Measurements from ENCODE around the gene CUEDC1. TPM values are rescaled to one million over a fixed set of nuclear protein-coding genes. Genes with fewer than 3 reads are reported as not detected.

Gene CUEDC1
- total and polyA plus RNA-seq, 11 donors, result 29.6 to 68.5 (median 42.2) TPM

DNA sequence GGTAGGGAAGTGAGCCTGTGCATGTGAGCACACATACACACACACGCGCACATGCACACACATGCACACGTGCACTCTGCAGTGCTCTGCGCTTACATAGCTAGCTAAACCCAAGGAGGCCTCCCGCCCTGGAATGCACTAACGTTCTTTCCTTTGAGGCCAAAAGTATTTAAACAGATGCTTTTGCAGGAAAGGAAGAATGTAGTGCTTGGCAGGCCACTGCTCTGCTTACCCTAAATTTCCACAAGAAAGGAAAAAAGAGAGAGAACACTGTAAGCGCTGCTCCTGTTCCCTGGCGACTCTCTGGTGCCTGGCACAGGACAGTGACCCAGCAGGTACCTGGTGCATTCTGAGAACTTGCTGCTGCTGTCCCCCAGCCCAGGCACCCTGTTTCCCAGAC, 74.1 kb downstream of the CUEDC1 start:
- Histone ChIP-seq H3K9me3 (peaks cover 0 to 4% (median 0%) of the 10 kb centered on the region in 12 donors), H3K4me1 (peaks cover 9 to 57% (median 37%) of the 10 kb centered on the region in 12 donors), H3K4me3 (no peak overlapping the region), H3K27me3 (no peaks in the 10 kb centered on the region), H3K27ac (peak overlapping the region in 11 of 12 donors; percentile 14 to 89 (median 52)), H3K36me3 (peaks cover 0 to 65% (median 51%) of the 10 kb centered on the region in 9 donors)
- intact Hi-C loops (cut with DNase I), result no loop called here
- WGBS, 4 donors, result 41 to 63% (median 46%) methylated on average over 7 to 8 of the region's 8 CpGs
- TF ChIP-seq, protein P1, sequence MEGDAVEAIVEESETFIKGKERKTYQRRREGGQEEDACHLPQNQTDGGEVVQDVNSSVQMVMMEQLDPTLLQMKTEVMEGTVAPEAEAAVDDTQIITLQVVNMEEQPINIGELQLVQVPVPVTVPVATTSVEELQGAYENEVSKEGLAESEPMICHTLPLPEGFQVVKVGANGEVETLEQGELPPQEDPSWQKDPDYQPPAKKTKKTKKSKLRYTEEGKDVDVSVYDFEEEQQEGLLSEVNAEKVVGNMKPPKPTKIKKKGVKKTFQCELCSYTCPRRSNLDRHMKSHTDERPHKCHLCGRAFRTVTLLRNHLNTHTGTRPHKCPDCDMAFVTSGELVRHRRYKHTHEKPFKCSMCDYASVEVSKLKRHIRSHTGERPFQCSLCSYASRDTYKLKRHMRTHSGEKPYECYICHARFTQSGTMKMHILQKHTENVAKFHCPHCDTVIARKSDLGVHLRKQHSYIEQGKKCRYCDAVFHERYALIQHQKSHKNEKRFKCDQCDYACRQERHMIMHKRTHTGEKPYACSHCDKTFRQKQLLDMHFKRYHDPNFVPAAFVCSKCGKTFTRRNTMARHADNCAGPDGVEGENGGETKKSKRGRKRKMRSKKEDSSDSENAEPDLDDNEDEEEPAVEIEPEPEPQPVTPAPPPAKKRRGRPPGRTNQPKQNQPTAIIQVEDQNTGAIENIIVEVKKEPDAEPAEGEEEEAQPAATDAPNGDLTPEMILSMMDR (IDR thresholded peaks at IDR 0.05), result no peak
- no peak for TF ChIP-seq POLR2A (IDR thresholded peaks at IDR 0.05)
- peak in 1 of 5 donors; percentile 53 for DNase-seq
- peak in 3 of 4 donors; percentile 5 to 39 (median 16) for ATAC-seq

DNA sequence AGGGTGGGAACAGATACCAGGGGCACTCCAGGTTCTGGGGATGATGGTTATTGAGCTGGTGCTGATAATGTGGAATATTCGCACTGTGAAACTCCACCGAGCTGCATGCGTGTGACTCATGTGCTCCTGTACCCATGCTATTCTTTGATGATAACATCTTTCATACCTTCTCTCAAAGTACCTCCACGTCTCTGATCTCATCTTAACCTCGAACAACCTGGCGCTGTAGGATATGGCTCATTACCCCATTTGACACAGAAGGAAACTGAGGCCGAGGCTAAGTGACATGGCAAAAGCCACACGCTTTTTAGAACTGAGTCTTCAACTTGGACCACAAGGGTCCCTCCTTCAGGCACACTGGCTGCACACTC, 75.1 kb downstream of the CUEDC1 start:
- 87 to 96% (median 92%) methylated on average over 8 of the region's 8 CpGs for WGBS, 4 donors
- Histone ChIP-seq H3K4me1 (peaks cover 14 to 67% (median 47%) of the 10 kb centered on the region in 12 donors), H3K4me3 (no peak overlapping the region), H3K27ac (peak overlapping the region in 3 of 12 donors; percentile 36 to 89 (median 79)), H3K27me3 (no peaks in the 10 kb centered on the region), H3K36me3 (peaks cover 0 to 60% (median 48%) of the 10 kb centered on the region in 9 donors), H3K9me3 (peaks cover 0 to 4% (median 0%) of the 10 kb centered on the region in 12 donors)
- intact Hi-C loops (cut with DNase I), result no loop called here
- no peak for DNase-seq
- no peak for TF ChIP-seq POLR2A (IDR thresholded peaks at IDR 0.05)
- TF ChIP-seq, protein P1 (IDR thresholded peaks at IDR 0.05), result no peak
- ATAC-seq, result no peak

DNA sequence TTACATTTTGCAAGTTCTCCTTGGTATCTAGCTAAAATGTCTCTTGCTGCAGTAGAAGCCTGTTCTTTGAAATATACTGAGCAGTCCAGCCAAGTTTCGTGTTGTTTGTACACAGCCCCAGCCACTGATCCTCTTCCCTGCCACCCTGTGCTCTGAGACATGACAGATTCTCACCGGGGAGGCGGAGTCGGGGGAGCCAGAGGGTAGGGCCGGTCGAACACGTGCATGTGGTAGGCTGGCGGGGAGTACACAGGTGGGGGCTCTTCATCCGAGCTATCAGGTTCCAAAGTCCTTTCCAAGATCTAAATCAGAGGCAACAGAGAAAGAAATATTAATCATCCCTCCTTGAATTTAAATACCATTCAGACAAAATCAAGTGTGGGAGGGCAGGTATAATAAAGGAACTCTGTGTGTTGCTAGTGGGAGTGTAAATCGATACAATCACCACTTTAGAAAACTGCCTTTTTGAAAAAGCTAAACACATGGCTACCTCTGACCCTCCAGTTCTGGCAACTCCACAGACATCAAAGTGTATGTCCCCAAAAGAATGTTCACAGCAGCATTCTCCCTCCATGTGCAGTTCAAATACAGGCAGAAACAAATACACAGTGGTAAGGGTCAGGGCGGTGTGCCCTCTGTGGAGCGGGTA, 75.7 kb downstream of the CUEDC1 start:
- no peak for ATAC-seq
- TF ChIP-seq, protein P1 (IDR thresholded peaks at IDR 0.05), result no peak
- no peak for TF ChIP-seq POLR2A (IDR thresholded peaks at IDR 0.05)
- Histone ChIP-seq H3K36me3 (peaks cover 0 to 55% (median 43%) of the 10 kb centered on the region in 9 donors), H3K4me1 (peaks cover 16 to 72% (median 51%) of the 10 kb centered on the region in 12 donors), H3K27me3 (no peaks in the 10 kb centered on the region), H3K4me3 (no peak overlapping the region), H3K27ac (peak overlapping the region in 6 of 12 donors; percentile 1 to 89 (median 42)), H3K9me3 (peaks cover 0 to 4% (median 0%) of the 10 kb centered on the region in 12 donors)
- 78 to 82% (median 80%) methylated on average over 12 of the region's 12 CpGs for WGBS, 4 donors
- no peak for DNase-seq
- intact Hi-C loops (cut with DNase I), result loop anchor here in 6 of 10 donors (5.0 kb wide), 3 partner anchors 78 to 118 kb away; partner anchors contain the start of genes VEZF1 (in 3 of the 6) and CUEDC1 (in 1 of the 6)

DNA sequence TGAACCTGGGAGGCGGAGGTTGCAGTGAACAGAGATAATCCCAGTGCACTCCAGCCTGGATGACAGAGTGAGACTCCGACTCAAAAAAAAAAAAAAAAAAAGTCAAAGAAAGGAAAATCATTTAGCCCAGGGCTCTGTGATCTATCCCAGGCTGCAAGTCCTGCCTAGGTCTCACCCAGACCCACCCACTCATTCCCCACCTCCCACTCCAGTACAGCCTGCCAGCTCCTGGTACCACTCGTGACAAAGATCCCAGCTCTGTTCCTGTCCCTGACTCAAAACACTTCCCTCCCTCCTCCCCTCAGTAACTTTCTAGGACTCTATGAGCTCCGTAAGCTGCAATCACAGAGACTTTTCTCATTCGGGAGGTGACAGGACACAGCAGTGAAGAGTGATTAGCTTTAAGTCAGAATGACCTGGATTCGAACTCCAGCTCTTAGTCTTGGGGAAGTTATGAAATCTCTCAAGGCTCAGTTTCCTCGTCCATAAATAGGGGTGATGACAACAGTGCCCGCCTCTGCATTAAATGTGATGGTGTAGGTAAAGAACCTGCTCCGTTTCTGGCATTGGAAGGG, 77.3 kb downstream of the CUEDC1 start:
- Histone ChIP-seq H3K27me3 (no peaks in the 10 kb centered on the region), H3K9me3 (peaks cover 0 to 4% (median 0%) of the 10 kb centered on the region in 12 donors), H3K36me3 (peaks cover 0 to 46% (median 31%) of the 10 kb centered on the region in 9 donors), H3K27ac (peak overlapping the region in 7 of 12 donors; percentile 1 to 89 (median 42)), H3K4me3 (no peak overlapping the region), H3K4me1 (peaks cover 22 to 89% (median 68%) of the 10 kb centered on the region in 12 donors)
- TF ChIP-seq, protein P1 (IDR thresholded peaks at IDR 0.05), result no peak
- TF ChIP-seq POLR2A (IDR thresholded peaks at IDR 0.05), result no peak
- WGBS, 4 donors, result 69 to 71% (median 70%) methylated on average over 9 of the region's 9 CpGs
- no peak for DNase-seq
- ATAC-seq, result no peak
- intact Hi-C loops (cut with DNase I), result loop anchor here in 6 of 10 donors (5.0 kb wide), 3 partner anchors 79 to 119 kb away; partner anchors contain the start of genes VEZF1 (in 3 of the 6) and CUEDC1 (in 1 of the 6)

Data from heart left ventricle (tissue), 16 donors.